Thyroid gland (tissue), 4 donors: ENCODE results near the gene ACYP1.

Experiments used
- CTCF ChIP-seq, 6 experiments: fragments of 200-600 bp in 3 of 6; fragments of 450-650 bp in 3 of 6; sonication (generic) in 3 of 6; IDR thresholded peaks; one replicate each; pipeline ENCODE4 v1.5.1; 2016 to 2019; ENCODE audit warnings: antibody characterized with exemption in 6 of 6, mild to moderate bottlenecking in 2 of 6, inconsistent platforms in 1 of 6, moderate library complexity in 1 of 6
- POLR2A ChIP-seq, 2 donors: fragments of 450-650 bp; IDR thresholded peaks; one replicate each; pipeline ENCODE4 v1.6.1; 2017; ENCODE audit warnings: antibody characterized with exemption in 2 of 2, mild to moderate bottlenecking in 2 of 2, moderate library complexity in 1 of 2

- TF ChIP-seq POLR2A (IDR thresholded peaks at IDR 0.05) = no peak
- no peak for TF ChIP-seq CTCF (IDR thresholded peaks at IDR 0.05)
These were observed 30.9 kb downstream of the ACYP1 start for GRCh38 chr14:75032939-75033338.
